B cell (primary cell): Measurements from ENCODE around the gene VWA5B1. TPM values are rescaled to one million over a fixed set of nuclear protein-coding genes. Genes with fewer than 3 reads are reported as not detected.

Experiments used
- ATAC-seq: fragments of 200-7000 bp; cut with Tn5 transposase; one replicate; pipeline ENCODE4 v1.10.0; 2021; ENCODE audit warnings: low read depth, mild to moderate bottlenecking, moderate number of reproducible peaks, moderate library complexity
- CTCF ChIA-PET: fragments of 350-600 bp; sonication (Branson Sonifier 250); formaldehyde crosslinking; loops from one replicate; lab custom pipeline; 2021; ENCODE audit warnings: antibody characterized with exemption, inconsistent platforms; lab: Charles Lee
- POLR2A ChIA-PET: fragments of 350-600 bp; sonication (Branson Sonifier 250); formaldehyde crosslinking; loops from one replicate; lab custom pipeline; 2021; ENCODE audit warnings: antibody characterized with exemption; lab: Charles Lee
- DNase-seq: peaks from one replicate; pipeline ENCODE4 v3.0.0; 2013
- H2AFZ ChIP-seq: 2 replicates; pipeline ENCODE4 v1.6.1; 2012; ENCODE audit warnings: mild to moderate bottlenecking, low read depth, low read length; ENCODE audit not compliant: insufficient read depth, poor library complexity, severe bottlenecking
- H3K27ac ChIP-seq, 2 donors: 1 replicate in 1 of 2; 2 replicates in 1 of 2; pipeline ENCODE4 v1.5.1; 2012 to 2013; ENCODE audit warnings: low read length in 2 of 2, mild to moderate bottlenecking in 2 of 2, moderate library complexity in 1 of 2
- H3K27me3 ChIP-seq, 4 experiments: fragments of 200-600 bp in 1 of 4; sonication (generic) in 1 of 4; replicated peaks in 1 of 4; 1 replicate in 2 of 4; 2 replicates in 2 of 4; pipeline versions ENCODE4 v1.6.1 to v1.7.0; 2013 to 2016; ENCODE audit warnings: low read length in 3 of 4, mild to moderate bottlenecking in 2 of 4, mixed read lengths in 1 of 4, moderate library complexity in 1 of 4; ENCODE audit not compliant: insufficient read depth in 4 of 4, control insufficient read depth in 3 of 4; ENCODE audit errors: control extremely low read depth in 1 of 4
- H3K36me3 ChIP-seq, 2 experiments: replicated peaks in 1 of 2; 1 replicate in 1 of 2; 2 replicates in 1 of 2; pipeline versions ENCODE4 v1.6.1 to v1.7.1; 2013; ENCODE audit warnings: low read length in 1 of 2; ENCODE audit not compliant: insufficient read depth in 2 of 2, control insufficient read depth in 1 of 2; ENCODE audit errors: control extremely low read depth in 1 of 2, extremely low read depth in 1 of 2
- H3K4me1 ChIP-seq, 2 donors: fragments of 200-600 bp in 1 of 2; sonication (generic) in 1 of 2; 1 replicate in 1 of 2; 2 replicates in 1 of 2; pipeline versions ENCODE4 v1.5.1 to v1.6.1; 2013 to 2017; ENCODE audit warnings: low read length in 2 of 2; ENCODE audit not compliant: control insufficient read depth in 2 of 2, insufficient read depth in 2 of 2
- H3K4me2 ChIP-seq: replicated peaks from 2 replicates; pipeline ENCODE3; 2012; ENCODE audit warnings: mild to moderate bottlenecking, low read depth, low read length; ENCODE audit not compliant: poor library complexity, severe bottlenecking
- H3K4me3 ChIP-seq, 5 experiments: fragments of 200-600 bp in 1 of 5; sonication (generic) in 1 of 5; 1 replicate in 3 of 5; 2 replicates in 2 of 5; pipeline versions ENCODE4 v1.5.1 to v1.7.0; 2011 to 2016; ENCODE audit warnings: low read length in 4 of 5, mild to moderate bottlenecking in 4 of 5, low read depth in 2 of 5, control low read depth in 1 of 5, moderate library complexity in 1 of 5; ENCODE audit not compliant: insufficient read depth in 1 of 5; ENCODE audit errors: control extremely low read depth in 1 of 5, extremely low read depth in 1 of 5
- H3K79me2 ChIP-seq: fragments of 200-600 bp; sonication (generic); one replicate; pipeline ENCODE4 v1.6.0; 2016; ENCODE audit warnings: low read length; ENCODE audit not compliant: control insufficient read depth, insufficient read depth
- H3K9ac ChIP-seq: fragments of 200-600 bp; sonication (generic); 2 replicates; pipeline ENCODE4 v1.6.1; 2017; ENCODE audit warnings: mild to moderate bottlenecking, low read length, moderate library complexity
- H3K9me3 ChIP-seq, 3 donors: one replicate each; pipeline versions ENCODE4 v1.6.1 to v1.7.1; 2013; ENCODE audit warnings: low read length in 2 of 3; ENCODE audit not compliant: control insufficient read depth in 2 of 3, insufficient read depth in 1 of 3; ENCODE audit errors: control extremely low read depth in 1 of 3
- H4K20me1 ChIP-seq: 2 replicates; pipeline ENCODE4 v1.6.0; 2012; ENCODE audit warnings: mild to moderate bottlenecking, low read length; ENCODE audit not compliant: insufficient read depth, control insufficient read depth, poor library complexity, severe bottlenecking
- H3K27ac Mint-ChIP-seq: one replicate; pipeline ENCODE4 v1.8.0; 2021; ENCODE audit warnings: mixed read lengths
- H3K27me3 Mint-ChIP-seq: one replicate; pipeline ENCODE4 v1.8.0; 2021; ENCODE audit warnings: mixed read lengths
- H3K4me1 Mint-ChIP-seq: one replicate; pipeline ENCODE4 v1.8.0; 2021; ENCODE audit warnings: mixed read lengths
- H3K4me3 Mint-ChIP-seq: one replicate; pipeline ENCODE4 v1.8.0; 2021; ENCODE audit warnings: mixed read lengths
- H3K9me3 Mint-ChIP-seq: one replicate; pipeline ENCODE4 v1.8.0; 2022; ENCODE audit warnings: mixed read lengths; ENCODE audit not compliant: insufficient read depth
- CTCF ChIP-seq: fragments of 200-600 bp; IDR thresholded peaks from one replicate; pipeline ENCODE4 v1.8.0; 2022; ENCODE audit warnings: antibody characterized with exemption, mild to moderate bottlenecking
- EZH2 ChIP-seq: IDR thresholded peaks from 2 replicates; pipeline ENCODE4 v1.6.1; 2012; ENCODE audit warnings: borderline replicate concordance, low read depth, mild to moderate bottlenecking, moderate library complexity, low read length; ENCODE audit not compliant: insufficient read depth, poor library complexity, severe bottlenecking
- WGBS: methylation state at CpG from one replicate; pipeline ENCODE4 v1.1.5; 2013; ENCODE audit warnings: missing lambda C conversion rate; ENCODE audit not compliant: insufficient coverage; 5-methylcytosine and 5-hydroxymethylcytosine counted together
- intact Hi-C: fragments of 100-400 bp; cut with micrococcal nuclease; formaldehyde crosslinking; loops from one replicate; pipeline ENCODE4 v1.10.0; 2022
- polyA plus RNA-seq: library from polyadenylated mRNA; depleted of rRNA; stranded (reverse); fragments of >200 nt; gene quantifications from 2 replicates; pipeline ENCODE4 v1.2.3, GENCODE V29; 2012
- total RNA-seq, 2 donors: library from RNA; stranded (reverse); fragments of 120-200 nt in 1 of 2; gene quantifications; 1 replicate in 1 of 2; 2 replicates in 1 of 2; pipeline versions ENCODE4 v1.2.3 to v1.2.4, GENCODE V29; 2013 to 2022

Gene VWA5B1
- total and polyA plus RNA-seq, 2 donors (not counting 1 experiment from before 2014, with no cell fraction given), result not detected

GRCh38 chr1:20266141-20266540 is 24.5 kb upstream of the VWA5B1 start:
- Histone ChIP-seq H3K9ac (no peak overlapping the region), H4K20me1 (no peaks in the 10 kb centered on the region), H3K36me3 (no peaks in the 10 kb centered on the region), H3K9me3 (peaks cover 0 to 3% (median 0%) of the 10 kb centered on the region in 3 donors), H3K79me2 (no peaks in the 10 kb centered on the region), H3K4me2 (no peak overlapping the region), H3K27ac (no peak overlapping the region), H3K4me3 (no peak overlapping the region), H2AFZ (no peak overlapping the region), H3K4me1 (no peaks in the 10 kb centered on the region), H3K27me3 (peaks cover 0 to 11% (median 2%) of the 10 kb centered on the region in 4 experiments)
- POLR2A ChIA-PET, result no interaction called here
- Mint-ChIP-seq H3K27me3 (peaks cover 55% of the 10 kb centered on the region), H3K4me1 (no peaks in the 10 kb centered on the region), H3K4me3 (no peak overlapping the region), H3K9me3 (no peaks in the 10 kb centered on the region), H3K27ac (no peak overlapping the region)
- CTCF ChIA-PET, result no interaction called here
- 89% methylated on average over 6 of the region's 8 CpGs for WGBS
- ATAC-seq (no peak), DNase-seq (no peak)
- TF ChIP-seq EZH2 (no peak), CTCF (no peak)
- intact Hi-C loops, result no loop called here

DNA sequence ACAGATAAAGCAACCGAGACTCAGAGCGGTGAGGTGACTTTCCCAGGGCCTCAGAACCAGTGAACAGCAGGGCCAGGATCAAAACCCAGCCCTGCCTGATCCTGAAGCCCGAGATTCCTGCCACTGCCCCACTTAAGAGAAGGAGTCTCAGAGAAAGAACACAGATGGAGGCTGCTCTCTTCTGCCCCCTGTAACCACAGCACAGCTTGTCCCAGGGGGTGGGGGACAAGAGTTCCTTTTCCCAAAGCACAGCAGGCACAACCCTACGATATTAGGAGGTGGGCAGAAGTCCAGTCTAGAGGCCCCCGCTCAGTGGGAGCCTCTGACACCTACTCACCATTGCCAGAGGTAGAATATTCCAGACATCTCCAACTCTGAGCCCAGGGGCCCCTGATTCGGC is 24.0 kb upstream of the VWA5B1 start:
- H4K20me1 ChIP-seq, result no peaks in the 10 kb centered on the region
- H2AFZ ChIP-seq, result no peak overlapping the region
- peaks cover 0 to 3% (median 0%) of the 10 kb centered on the region in 3 donors for H3K9me3 ChIP-seq
- no peaks in the 10 kb centered on the region for H3K4me1 ChIP-seq
- CTCF ChIA-PET, result no interaction called here
- no peaks in the 10 kb centered on the region for H3K36me3 ChIP-seq
- intact Hi-C loops, result no loop called here
- H3K27me3 Mint-ChIP-seq, result peaks cover 58% of the 10 kb centered on the region
- ATAC-seq (no peak), DNase-seq (no peak)
- no peak overlapping the region for H3K4me3 Mint-ChIP-seq
- no peaks in the 10 kb centered on the region for H3K9me3 Mint-ChIP-seq
- H3K4me1 Mint-ChIP-seq, result no peaks in the 10 kb centered on the region
- no peak overlapping the region for H3K9ac ChIP-seq
- no peak for TF ChIP-seq CTCF
- TF ChIP-seq EZH2, result no peak
- H3K4me2 ChIP-seq, result no peak overlapping the region
- H3K27ac ChIP-seq, result no peak overlapping the region
- H3K27me3 ChIP-seq, result peaks cover 0 to 11% (median 2%) of the 10 kb centered on the region in 4 experiments
- POLR2A ChIA-PET, result no interaction called here
- no peaks in the 10 kb centered on the region for H3K79me2 ChIP-seq
- no peak overlapping the region for H3K4me3 ChIP-seq
- WGBS, result 73% methylated on average over 5 of the region's 6 CpGs
- no peak overlapping the region for H3K27ac Mint-ChIP-seq
